Type B pancreatic cell (in vitro differentiated cells): ENCODE measurements around the gene OTULINL. TPM values are rescaled to one million over a fixed set of nuclear protein-coding genes. Genes with fewer than 3 reads are reported as not detected.

ENCODE experiments used
- DNase-seq: peaks from one replicate; pipeline ENCODE4 v3.0.0; 2021; ENCODE audit warnings: mixed read lengths; ENCODE audit not compliant: unreplicated experiment; ENCODE audit errors: extremely low spot score
- H3K27ac Mint-ChIP-seq: 2 replicates; pipeline ENCODE4 v1.8.0; 2021; ENCODE audit warnings: mild to moderate bottlenecking, mixed read lengths
- H3K27me3 Mint-ChIP-seq: 2 replicates; pipeline ENCODE4 v1.8.0; 2021; ENCODE audit warnings: mixed read lengths
- H3K36me3 Mint-ChIP-seq: 2 replicates; pipeline ENCODE4 v1.8.0; 2021; ENCODE audit warnings: mixed read lengths
- H3K4me1 Mint-ChIP-seq: one replicate; pipeline ENCODE4 v1.8.0; 2021; ENCODE audit warnings: mixed read lengths; ENCODE audit not compliant: unreplicated experiment
- H3K4me3 Mint-ChIP-seq: 2 replicates; pipeline ENCODE4 v1.8.0; 2021; ENCODE audit warnings: mild to moderate bottlenecking, mixed read lengths
- H3K9me3 Mint-ChIP-seq: 2 replicates; pipeline ENCODE4 v1.8.0; 2021; ENCODE audit warnings: mixed read lengths
- total RNA-seq: library from RNA; stranded (reverse); gene quantifications from 2 replicates; pipeline ENCODE4 v1.2.1, GENCODE V29; 2021; ENCODE audit warnings: low replicate concordance
- TF ChIP-seq, protein P1 (sequence below): fragments of 200-600 bp; sonication (generic); conservative IDR thresholded peaks from 2 replicates; pipeline ENCODE4 v1.5.0; 2021; ENCODE audit warnings: antibody characterized with exemption, mild to moderate bottlenecking

Gene OTULINL
- total RNA-seq, 1 donor from 2014 or later, result 7.1 TPM

- peaks cover 60% of the 10 kb centered on the region for H3K27me3 Mint-ChIP-seq
- peaks cover 10% of the 10 kb centered on the region for H3K4me1 Mint-ChIP-seq
- H3K36me3 Mint-ChIP-seq, result peaks cover 4% of the 10 kb centered on the region
- H3K4me3 Mint-ChIP-seq, result peak overlapping the region; percentile 76
- TF ChIP-seq, protein P1, sequence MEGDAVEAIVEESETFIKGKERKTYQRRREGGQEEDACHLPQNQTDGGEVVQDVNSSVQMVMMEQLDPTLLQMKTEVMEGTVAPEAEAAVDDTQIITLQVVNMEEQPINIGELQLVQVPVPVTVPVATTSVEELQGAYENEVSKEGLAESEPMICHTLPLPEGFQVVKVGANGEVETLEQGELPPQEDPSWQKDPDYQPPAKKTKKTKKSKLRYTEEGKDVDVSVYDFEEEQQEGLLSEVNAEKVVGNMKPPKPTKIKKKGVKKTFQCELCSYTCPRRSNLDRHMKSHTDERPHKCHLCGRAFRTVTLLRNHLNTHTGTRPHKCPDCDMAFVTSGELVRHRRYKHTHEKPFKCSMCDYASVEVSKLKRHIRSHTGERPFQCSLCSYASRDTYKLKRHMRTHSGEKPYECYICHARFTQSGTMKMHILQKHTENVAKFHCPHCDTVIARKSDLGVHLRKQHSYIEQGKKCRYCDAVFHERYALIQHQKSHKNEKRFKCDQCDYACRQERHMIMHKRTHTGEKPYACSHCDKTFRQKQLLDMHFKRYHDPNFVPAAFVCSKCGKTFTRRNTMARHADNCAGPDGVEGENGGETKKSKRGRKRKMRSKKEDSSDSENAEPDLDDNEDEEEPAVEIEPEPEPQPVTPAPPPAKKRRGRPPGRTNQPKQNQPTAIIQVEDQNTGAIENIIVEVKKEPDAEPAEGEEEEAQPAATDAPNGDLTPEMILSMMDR, result no peak
- no peak for DNase-seq
- no peak overlapping the region for H3K27ac Mint-ChIP-seq
- H3K9me3 Mint-ChIP-seq, result no peaks in the 10 kb centered on the region
Measured at GRCh38 chr5:14580398-14581034, 1.1 kb upstream of the OTULINL start.

DNA sequence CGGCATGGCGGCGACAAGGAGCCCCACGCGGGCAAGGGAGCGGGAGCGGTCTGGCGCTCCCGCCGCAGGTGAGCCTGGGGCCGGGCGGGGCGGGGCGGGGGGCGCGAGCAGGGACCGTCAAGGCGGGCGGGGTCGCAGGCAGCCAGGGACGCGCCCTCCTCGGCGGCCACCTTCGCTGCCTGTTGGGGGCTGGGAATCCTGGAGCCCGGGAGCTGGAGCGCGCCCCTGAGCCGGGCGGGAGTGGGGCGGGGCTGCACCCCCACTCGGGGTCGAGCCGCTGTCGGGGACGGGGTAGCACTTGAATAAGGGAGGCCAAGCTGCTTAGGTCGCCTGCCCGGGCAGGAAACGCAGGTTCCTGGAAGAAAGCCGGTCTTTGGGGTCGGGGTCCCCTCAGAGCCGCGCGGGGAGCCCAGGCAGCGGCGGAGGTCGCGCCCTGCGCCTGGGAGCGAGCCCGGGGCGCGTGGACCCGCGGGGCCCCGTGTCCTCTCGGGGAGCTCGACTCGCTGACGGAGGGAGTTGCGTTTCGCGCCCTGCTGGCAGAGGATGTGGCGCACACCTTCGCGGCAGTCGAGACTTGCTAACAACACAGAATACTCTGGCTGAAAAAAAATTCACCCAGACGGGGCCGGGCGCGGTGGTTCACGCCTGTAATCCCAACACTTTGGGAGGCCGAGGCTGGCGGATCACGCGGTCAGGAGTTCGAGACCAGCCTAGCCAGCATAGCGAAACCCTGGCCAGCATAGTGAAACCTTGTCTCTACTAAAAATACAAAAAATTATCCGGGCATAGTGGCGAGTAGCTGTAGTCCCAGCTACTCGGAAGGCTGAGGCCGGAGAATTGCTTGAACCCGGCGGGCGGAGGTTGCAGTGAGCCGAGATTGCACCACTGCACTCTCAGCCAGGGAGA, 552 bp downstream of the OTULINL start:
- H3K4me1 Mint-ChIP-seq, result peaks cover 10% of the 10 kb centered on the region
- peak; percentile 75 for DNase-seq

DNA sequence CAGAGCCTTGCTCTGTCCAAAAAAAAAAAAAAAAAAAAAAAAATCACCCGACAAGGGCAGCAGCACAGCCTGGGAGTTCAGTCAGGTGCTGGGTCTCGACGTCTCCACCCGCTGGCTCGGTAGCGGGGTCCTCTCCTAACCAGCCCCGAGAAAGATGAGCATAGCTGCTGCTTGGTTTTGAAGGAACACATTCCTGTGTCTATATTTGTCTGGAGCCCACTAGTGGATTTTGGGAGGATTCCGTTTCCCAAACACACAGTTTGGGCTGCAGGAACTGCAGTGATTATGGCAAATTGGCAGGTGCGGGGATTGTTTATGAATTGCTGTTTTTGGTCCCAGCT, 1.2 kb downstream of the OTULINL start:
- Mint-ChIP-seq H3K36me3 (peaks cover 7% of the 10 kb centered on the region), H3K9me3 (no peaks in the 10 kb centered on the region), H3K4me3 (peak overlapping the region; percentile 83), H3K27ac (no peak overlapping the region), H3K27me3 (peaks cover 57% of the 10 kb centered on the region), H3K4me1 (peaks cover 10% of the 10 kb centered on the region)
- TF ChIP-seq, protein P1, result no peak
- no peak for DNase-seq

More for the DNA sequence above, 552 bp downstream of the OTULINL start:
- H3K4me3 Mint-ChIP-seq, result peak overlapping the region; percentile 83
- peaks cover 7% of the 10 kb centered on the region for H3K36me3 Mint-ChIP-seq
- TF ChIP-seq, protein P1, result peak; percentile 64
- H3K27ac Mint-ChIP-seq, result no peak overlapping the region
- H3K27me3 Mint-ChIP-seq, result peaks cover 59% of the 10 kb centered on the region
- H3K9me3 Mint-ChIP-seq, result no peaks in the 10 kb centered on the region

- peaks cover 7% of the 10 kb centered on the region for H3K36me3 Mint-ChIP-seq
- peaks cover 43% of the 10 kb centered on the region for H3K27me3 Mint-ChIP-seq
- no peak overlapping the region for H3K27ac Mint-ChIP-seq
- H3K4me1 Mint-ChIP-seq, result peaks cover 8% of the 10 kb centered on the region
- H3K4me3 Mint-ChIP-seq, result no peak overlapping the region
- TF ChIP-seq, protein P1, result no peak
- no peaks in the 10 kb centered on the region for H3K9me3 Mint-ChIP-seq
- no peak for DNase-seq
Measured at GRCh38 chr5:14584848-14585247, 3.3 kb downstream of the OTULINL start.

- Mint-ChIP-seq H3K36me3 (peaks cover 7% of the 10 kb centered on the region), H3K27ac (no peak overlapping the region), H3K4me3 (no peak overlapping the region), H3K9me3 (no peaks in the 10 kb centered on the region), H3K4me1 (no peaks in the 10 kb centered on the region), H3K27me3 (peaks cover 32% of the 10 kb centered on the region)
- TF ChIP-seq, protein P1, result no peak
- no peak for DNase-seq
Measured at GRCh38 chr5:14587150-14587549, 5.6 kb downstream of the OTULINL start.
